GM23248 (cell line): Measurements from ENCODE around the gene TTC17.

ENCODE experiments used
- EZH2 ChIP-seq: fragments of 200-600 bp; sonication (generic); IDR thresholded peaks from 2 replicates; pipeline ENCODE4 v1.6.1; 2018; ENCODE audit warnings: antibody characterized with exemption, mild to moderate bottlenecking; ENCODE audit not compliant: insufficient read depth, poor library complexity, severe bottlenecking
- EZH2phosphoT487 ChIP-seq: fragments of 200-600 bp; sonication (generic); IDR thresholded peaks from 2 replicates; pipeline ENCODE4 v1.6.1; 2018; ENCODE audit warnings: antibody characterized with exemption, moderate library complexity, mild to moderate bottlenecking, low read depth; ENCODE audit not compliant: insufficient read depth

- TF ChIP-seq EZH2, result no peak
- TF ChIP-seq EZH2phosphoT487, result no peak
Observed at GRCh38 chr11:43517518-43517917, 158.8 kb downstream of the TTC17 start.
